Measurements from ENCODE around the gene IL4R. TPM values are rescaled to one million over a fixed set of nuclear protein-coding genes. Genes with fewer than 3 reads are reported as not detected.
A peak's percentile ranks its signal among the peaks of the same experiment; 100 is the strongest.

The IL4R gene
- total and polyA plus RNA-seq, 10 of the 15 experiments (the other 5 are each of a cell fraction or from before 2014, with no cell fraction given) = 2.6 to 70.4 (median 36.6) TPM

GRCh38 chr16:27374221-27374803, 60.5 kb downstream of the IL4R start (continued):
- peak; percentile 8; the same call in 1 of the 2 replicates for TF ChIP-seq ZNF592 (IDR thresholded peaks at IDR 0.05)
- TF ChIP-seq KLF5 (IDR thresholded peaks at IDR 0.05; ENCODE audit: partially characterized antibody) = no peak
- TF ChIP-seq GABPA (IDR thresholded peaks at IDR 0.05; ENCODE audit: low read depth) = 0 out of 2 replicates have a peak, but pooled peaks have one; percentile 13
- TF ChIP-seq MTA3 (IDR thresholded peaks at IDR 0.05; ENCODE audit: borderline replicate concordance, low read length) = peak; percentile 74
- TF ChIP-seq EP300 (IDR thresholded peaks at IDR 0.05; ENCODE audit: borderline replicate concordance in 1 of 2, control insufficient read depth in 1 of 2, low read depth in 2 of 2, low read length in 2 of 2) = peak in 1 of 2 experiments; percentile 9; a peak in 1 of 4 replicates
- no peak for TF ChIP-seq NFYB (IDR thresholded peaks at IDR 0.05; ENCODE audit: insufficient read depth, low read depth, low read length)
- TF ChIP-seq MLLT1 (IDR thresholded peaks at IDR 0.05) = no peak
- TF ChIP-seq CEBPB (IDR thresholded peaks at IDR 0.05; ENCODE audit: borderline replicate concordance in 1 of 2, low read depth in 2 of 2, low read length in 2 of 2) = no peak
- peak; percentile 77; the same call in 1 of the 2 replicates for TF ChIP-seq SPI1 (IDR thresholded peaks at IDR 0.05; ENCODE audit: borderline replicate concordance, insufficient read depth, low read depth, low read length)
- no peak for TF ChIP-seq RAD21 (IDR thresholded peaks at IDR 0.05; ENCODE audit: insufficient read depth, low read depth, low read length)
- TF ChIP-seq E4F1 (IDR thresholded peaks at IDR 0.05; ENCODE audit: borderline replicate concordance, partially characterized antibody) = no peak
- peak; percentile 73 for TF ChIP-seq MEF2B (IDR thresholded peaks at IDR 0.05; ENCODE audit: partially characterized antibody, poor library complexity, severe bottlenecking)
- TF ChIP-seq ATF2 (IDR thresholded peaks at IDR 0.05; ENCODE audit: low read length) = peak; percentile 43; the same call in 1 of the 2 replicates
- TF ChIP-seq STAT3 (IDR thresholded peaks at IDR 0.05; ENCODE audit: low read depth, low read length) = 0 out of 2 replicates have a peak, but pooled peaks have one; percentile 49
- TF ChIP-seq DPF2 (IDR thresholded peaks at IDR 0.05) = peak; percentile 65; the same call in 1 of the 2 replicates
- TF ChIP-seq LARP7 (IDR thresholded peaks at IDR 0.05) = no peak
- no peak for TF ChIP-seq ZBED1 (IDR thresholded peaks at IDR 0.05; ENCODE audit: borderline replicate concordance)
- no peak for TF ChIP-seq HDAC6 (IDR thresholded peaks at IDR 0.05; ENCODE audit: unreplicated experiment)
- no peak; the same call in 1 of the 2 replicates for TF ChIP-seq PML (IDR thresholded peaks at IDR 0.05; ENCODE audit: low read length)
- no peak for TF ChIP-seq CHD1 (IDR thresholded peaks at IDR 0.05; ENCODE audit: low read depth, low read length)
